GM21360 (cell line): ENCODE measurements around the gene TRIM40.

ENCODE experiments used
- ATAC-seq: cut with Tn5 transposase; IDR thresholded peaks from one replicate; pipeline ENCODE4 v1.9.1; 2021; ENCODE audit warnings: mild to moderate bottlenecking, moderate library complexity; ENCODE audit not compliant: unreplicated experiment

Gene TRIM40

GRCh38 chr6:30194797-30195690 lies 59.1 kb downstream of the TRIM40 start:
- ATAC-seq, result no peak

GRCh38 chr6:30195951-30196350 lies 60.0 kb downstream of the TRIM40 start:
- ATAC-seq, result no peak

GRCh38 chr6:30196376-30196775 lies 60.4 kb downstream of the TRIM40 start:
- no peak for ATAC-seq
